ENCODE results near the gene NEK3. TPM values are rescaled to one million over a fixed set of nuclear protein-coding genes. Genes with fewer than 3 reads are reported as not detected.
"Not testable (repeated sequence)": the region's sequence is repeated elsewhere in the genome, so short reads cannot be mapped to it uniquely, and the experiment has no call there.

NEK3 gene
- total and polyA plus RNA-seq, 2 donors from 2014 or later, result 17.4 to 21.1 TPM

DNA sequence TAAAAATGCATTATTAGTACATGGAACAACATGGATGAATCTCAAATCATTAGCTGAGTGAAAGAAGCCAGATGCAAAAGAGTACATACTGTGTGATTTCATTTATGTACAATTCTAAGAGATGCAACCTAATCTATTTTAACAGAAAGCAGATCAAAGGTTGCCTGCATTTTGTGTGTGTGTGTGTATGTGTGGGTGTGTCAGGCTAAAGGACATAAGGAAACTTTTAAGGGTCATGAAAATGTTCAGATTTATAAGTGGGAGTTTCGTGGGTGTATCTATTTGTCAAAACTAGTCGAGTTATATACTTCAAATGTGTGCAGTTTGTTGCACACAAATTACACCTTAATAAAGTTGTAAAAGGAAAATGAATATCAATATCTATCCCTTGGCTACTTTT lies 17.9 kb upstream of the NEK3 start:
- DNase-seq, result no peak
- no peak overlapping the region for H3K27ac ChIP-seq (ENCODE audit: low read depth in 2 of 2, low read length in 2 of 2)
- peaks cover 0 to 4% (median 0%) of the 10 kb centered on the region in 3 donors for H3K4me1 ChIP-seq (ENCODE audit: control insufficient read depth in 2 of 3, insufficient read depth in 2 of 3, low read depth in 1 of 3, low read length in 3 of 3)
- H3K4me3 ChIP-seq (ENCODE audit: low read length in 3 of 3), result no peak overlapping the region
- peaks cover 5 to 23% (median 10%) of the 10 kb centered on the region in 3 donors for H3K36me3 ChIP-seq (ENCODE audit: control insufficient read depth in 2 of 3, insufficient read depth in 3 of 3, low read length in 3 of 3)
- H3K9me3 ChIP-seq (ENCODE audit: control insufficient read depth in 2 of 3, insufficient read depth in 1 of 3, low read length in 3 of 3), result no peaks in the 10 kb centered on the region
- FAIRE-seq, result no peak
- intact Hi-C loops (cut with DNase I), result no loop called here
- no peaks in the 10 kb centered on the region for H3K27me3 ChIP-seq (ENCODE audit: control insufficient read depth, insufficient read depth, low read length)
- TF ChIP-seq, protein P1, sequence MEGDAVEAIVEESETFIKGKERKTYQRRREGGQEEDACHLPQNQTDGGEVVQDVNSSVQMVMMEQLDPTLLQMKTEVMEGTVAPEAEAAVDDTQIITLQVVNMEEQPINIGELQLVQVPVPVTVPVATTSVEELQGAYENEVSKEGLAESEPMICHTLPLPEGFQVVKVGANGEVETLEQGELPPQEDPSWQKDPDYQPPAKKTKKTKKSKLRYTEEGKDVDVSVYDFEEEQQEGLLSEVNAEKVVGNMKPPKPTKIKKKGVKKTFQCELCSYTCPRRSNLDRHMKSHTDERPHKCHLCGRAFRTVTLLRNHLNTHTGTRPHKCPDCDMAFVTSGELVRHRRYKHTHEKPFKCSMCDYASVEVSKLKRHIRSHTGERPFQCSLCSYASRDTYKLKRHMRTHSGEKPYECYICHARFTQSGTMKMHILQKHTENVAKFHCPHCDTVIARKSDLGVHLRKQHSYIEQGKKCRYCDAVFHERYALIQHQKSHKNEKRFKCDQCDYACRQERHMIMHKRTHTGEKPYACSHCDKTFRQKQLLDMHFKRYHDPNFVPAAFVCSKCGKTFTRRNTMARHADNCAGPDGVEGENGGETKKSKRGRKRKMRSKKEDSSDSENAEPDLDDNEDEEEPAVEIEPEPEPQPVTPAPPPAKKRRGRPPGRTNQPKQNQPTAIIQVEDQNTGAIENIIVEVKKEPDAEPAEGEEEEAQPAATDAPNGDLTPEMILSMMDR (IDR thresholded peaks at IDR 0.05; ENCODE audit: borderline replicate concordance, extremely low read depth, insufficient read depth), result no peak
- H3K9ac ChIP-seq (ENCODE audit: low read length in 3 of 3), result no peak overlapping the region

DNA sequence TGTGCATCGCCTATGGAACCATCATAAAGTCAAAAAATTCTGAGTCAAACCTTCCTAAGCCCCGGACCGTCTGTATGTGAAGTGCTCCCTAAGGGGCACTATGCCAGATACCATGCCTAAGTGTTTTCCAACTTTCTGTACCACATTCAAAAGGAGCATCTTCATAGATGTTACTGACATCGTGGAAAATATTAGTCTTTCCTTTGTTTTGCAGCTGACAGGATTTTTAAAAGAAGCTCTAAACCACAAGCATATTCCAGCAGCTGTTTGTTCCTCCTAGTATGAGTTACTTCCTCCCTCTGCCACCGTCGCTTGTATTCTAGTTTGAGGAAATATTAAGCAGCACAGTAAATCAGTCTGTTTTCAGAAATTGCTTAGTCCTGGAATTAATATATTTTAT lies 14.6 kb upstream of the NEK3 start:
- intact Hi-C loops (cut with DNase I); H3K9me3 ChIP-seq (ENCODE audit: control insufficient read depth in 2 of 3, insufficient read depth in 1 of 3, low read length in 3 of 3); H3K9ac ChIP-seq (ENCODE audit: low read length in 3 of 3); H3K27me3 ChIP-seq (ENCODE audit: control insufficient read depth, insufficient read depth, low read length); H3K27ac ChIP-seq (ENCODE audit: low read depth in 2 of 2, low read length in 2 of 2); H3K4me1 ChIP-seq (ENCODE audit: control insufficient read depth in 2 of 3, insufficient read depth in 2 of 3, low read depth in 1 of 3, low read length in 3 of 3); H3K4me3 ChIP-seq (ENCODE audit: low read length in 3 of 3); DNase-seq: not testable (repeated sequence)
- peaks cover 2 to 21% (median 6%) of the 10 kb centered on the region in 3 donors for H3K36me3 ChIP-seq (ENCODE audit: control insufficient read depth in 2 of 3, insufficient read depth in 3 of 3, low read length in 3 of 3)
- FAIRE-seq, result peak; percentile 38

DNA sequence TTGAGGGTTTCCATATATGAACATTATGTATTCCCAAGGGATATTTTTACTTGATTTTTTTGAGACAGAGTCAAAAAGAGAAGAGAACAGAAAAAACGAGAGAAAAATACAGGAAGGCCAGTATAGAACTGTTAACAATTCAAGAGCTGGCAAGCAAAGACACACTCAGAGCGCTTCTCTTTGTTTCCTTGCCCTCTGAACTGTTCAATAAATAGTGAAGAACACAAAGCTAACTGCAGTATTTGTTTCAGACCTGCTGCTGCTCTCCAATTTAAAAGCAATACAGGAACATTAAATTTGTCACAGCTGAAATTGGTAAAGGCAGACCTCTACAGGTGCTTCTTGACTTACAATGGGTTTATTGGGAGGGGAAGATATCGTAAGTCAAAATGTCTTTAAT lies 14.0 kb upstream of the NEK3 start:
- Histone ChIP-seq H3K36me3 (ENCODE audit: control insufficient read depth in 2 of 3, insufficient read depth in 3 of 3, low read length in 3 of 3) (peaks cover 2 to 22% (median 6%) of the 10 kb centered on the region in 3 donors), H3K27ac (ENCODE audit: low read depth in 2 of 2, low read length in 2 of 2) (no peak overlapping the region)
- TF ChIP-seq, protein P1 (IDR thresholded peaks at IDR 0.05; ENCODE audit: borderline replicate concordance, extremely low read depth, insufficient read depth), result no peak

DNA sequence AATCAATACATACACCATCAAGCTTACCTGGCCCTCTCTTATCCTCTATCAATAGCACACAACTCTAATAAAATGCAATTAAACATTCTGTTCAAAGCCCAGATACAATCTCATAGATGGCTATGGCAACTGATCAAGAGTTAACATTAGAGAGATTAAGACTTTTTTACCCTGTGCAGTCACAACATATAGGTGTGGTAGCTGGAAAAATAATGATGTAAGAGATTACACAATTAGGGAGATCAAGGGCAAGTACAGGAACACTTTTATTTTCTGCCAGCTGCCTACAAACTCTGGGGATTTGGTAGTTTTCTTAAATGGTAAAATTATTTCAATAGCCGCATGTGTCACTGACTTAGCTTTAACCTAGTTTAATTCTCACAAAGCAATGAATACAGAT lies 12.3 kb upstream of the NEK3 start:
- H3K27me3 ChIP-seq (ENCODE audit: control insufficient read depth, insufficient read depth, low read length); H3K4me3 ChIP-seq (ENCODE audit: low read length in 3 of 3); H3K9me3 ChIP-seq (ENCODE audit: control insufficient read depth in 2 of 3, insufficient read depth in 1 of 3, low read length in 3 of 3); H3K4me1 ChIP-seq (ENCODE audit: control insufficient read depth in 2 of 3, insufficient read depth in 2 of 3, low read depth in 1 of 3, low read length in 3 of 3); H3K27ac ChIP-seq (ENCODE audit: low read depth in 2 of 2, low read length in 2 of 2); FAIRE-seq; H3K9ac ChIP-seq (ENCODE audit: low read length in 3 of 3); DNase-seq; intact Hi-C loops (cut with DNase I): not testable (repeated sequence)
- peaks cover 2 to 20% (median 6%) of the 10 kb centered on the region in 3 donors for H3K36me3 ChIP-seq (ENCODE audit: control insufficient read depth in 2 of 3, insufficient read depth in 3 of 3, low read length in 3 of 3)

More for the DNA sequence above, 14.0 kb upstream of the NEK3 start:
- H3K9me3 ChIP-seq (ENCODE audit: control insufficient read depth in 2 of 3, insufficient read depth in 1 of 3, low read length in 3 of 3), result no peaks in the 10 kb centered on the region
- intact Hi-C loops (cut with DNase I), result no loop called here
- H3K9ac ChIP-seq (ENCODE audit: low read length in 3 of 3), result no peak overlapping the region
- FAIRE-seq (no peak), DNase-seq (no peak)
- no peaks in the 10 kb centered on the region for H3K27me3 ChIP-seq (ENCODE audit: control insufficient read depth, insufficient read depth, low read length)
- no peaks in the 10 kb centered on the region for H3K4me1 ChIP-seq (ENCODE audit: control insufficient read depth in 2 of 3, insufficient read depth in 2 of 3, low read depth in 1 of 3, low read length in 3 of 3)
- no peak overlapping the region for H3K4me3 ChIP-seq (ENCODE audit: low read length in 3 of 3)

DNA sequence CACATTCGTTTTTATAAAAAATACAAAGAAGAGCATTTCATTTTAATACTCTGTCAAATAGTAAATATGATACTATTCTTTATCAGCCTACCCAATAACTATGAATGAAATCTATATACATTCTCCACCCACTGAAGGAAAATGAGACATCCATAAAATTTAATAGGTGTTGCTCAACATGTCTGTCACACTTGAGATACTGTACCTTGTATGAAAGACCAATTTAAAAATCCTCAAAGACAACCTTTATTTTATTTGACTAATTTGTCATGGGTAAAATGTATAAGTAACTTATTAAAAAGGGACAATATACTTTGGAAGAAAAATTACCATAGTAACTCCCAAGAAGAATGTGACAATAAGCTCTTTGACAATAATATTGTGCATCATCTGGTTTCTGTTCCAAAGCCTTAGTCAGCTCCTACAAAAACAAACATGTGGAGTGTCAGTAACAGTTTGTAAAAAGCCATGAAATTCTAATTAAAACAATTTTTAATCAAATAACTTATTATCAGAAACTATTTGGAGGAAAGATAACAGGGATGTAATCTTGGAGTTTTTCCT lies 11.5 kb upstream of the NEK3 start:
- intact Hi-C loops (cut with DNase I); H3K27me3 ChIP-seq (ENCODE audit: control insufficient read depth, insufficient read depth, low read length); H3K27ac ChIP-seq (ENCODE audit: low read depth in 2 of 2, low read length in 2 of 2); H3K4me1 ChIP-seq (ENCODE audit: control insufficient read depth in 2 of 3, insufficient read depth in 2 of 3, low read depth in 1 of 3, low read length in 3 of 3); H3K9me3 ChIP-seq (ENCODE audit: control insufficient read depth in 2 of 3, insufficient read depth in 1 of 3, low read length in 3 of 3); H3K9ac ChIP-seq (ENCODE audit: low read length in 3 of 3); FAIRE-seq; H3K4me3 ChIP-seq (ENCODE audit: low read length in 3 of 3); DNase-seq: not testable (repeated sequence)
- H3K36me3 ChIP-seq (ENCODE audit: control insufficient read depth in 2 of 3, insufficient read depth in 3 of 3, low read length in 3 of 3), result peaks cover 2 to 20% (median 6%) of the 10 kb centered on the region in 3 donors

Measured in kidney (tissue), 14 donors.